SU-DHL-6 (cell line): ENCODE data around the gene SNX15.

ENCODE experiments used
- H2AFZ ChIP-seq: fragments of 200-600 bp; sonication (generic); 2 replicates; pipeline ENCODE4 v1.6.1; 2014; ENCODE audit warnings: low read depth, mild to moderate bottlenecking, moderate library complexity, mixed read lengths, antibody characterized with exemption, low read length; ENCODE audit not compliant: severe bottlenecking
- H3F3A ChIP-seq: fragments of 200-600 bp; shearing (Covaris generic); 2 replicates; pipeline ENCODE4 v1.6.0; 2016; ENCODE audit warnings: antibody characterized with exemption, mild to moderate bottlenecking; ENCODE audit not compliant: insufficient read depth
- H3K27ac ChIP-seq: fragments of 200-600 bp; sonication (generic); 2 replicates; pipeline ENCODE4 v1.5.1; 2016; ENCODE audit warnings: low read depth, mild to moderate bottlenecking, low read length, moderate library complexity, mixed read lengths
- H3K27me3 ChIP-seq: fragments of 200-600 bp; sonication (generic), shearing (Covaris generic); 2 replicates; pipeline ENCODE4 v1.6.0; 2014; ENCODE audit warnings: mild to moderate bottlenecking, low read length
- H3K36me3 ChIP-seq: fragments of 200-600 bp; sonication (generic); 2 replicates; pipeline ENCODE4 v1.6.1; 2014; ENCODE audit warnings: mild to moderate bottlenecking, low read length, mixed read lengths
- H3K4me2 ChIP-seq: fragments of 300-600, 200-600 bp; shearing (Covaris generic), sonication (generic); 2 replicates; pipeline ENCODE4 v1.6.0; 2014; ENCODE audit warnings: low read length, low read depth, mild to moderate bottlenecking; ENCODE audit not compliant: poor library complexity, severe bottlenecking
- H3K4me3 ChIP-seq: fragments of 200-600 bp; sonication (generic); 2 replicates; pipeline ENCODE4 v1.5.1; 2014; ENCODE audit warnings: antibody characterized with exemption, low read length, mild to moderate bottlenecking, mixed read lengths; ENCODE audit not compliant: insufficient read depth, poor library complexity, severe bottlenecking
- H3K79me2 ChIP-seq: fragments of 200-600 bp; sonication (generic); 2 replicates; pipeline ENCODE4 v1.6.1; 2014; ENCODE audit warnings: mild to moderate bottlenecking, low read length, moderate library complexity; ENCODE audit not compliant: insufficient read depth
- H3K9ac ChIP-seq: fragments of 200-600 bp; sonication (generic); 2 replicates; pipeline ENCODE4 v1.7.0; 2014; ENCODE audit warnings: mild to moderate bottlenecking, low read length
- H3K9me2 ChIP-seq: fragments of 200-600 bp; sonication (generic); replicated peaks from 2 replicates; pipeline ENCODE4 v1.6.1; 2014; ENCODE audit warnings: low read length; ENCODE audit not compliant: insufficient read depth
- H3K9me3 ChIP-seq: fragments of 200-600 bp; sonication (generic); 2 replicates; pipeline ENCODE4 v1.6.1; 2014; ENCODE audit warnings: low read length, mixed read lengths; ENCODE audit not compliant: insufficient read depth
- H4K20me1 ChIP-seq: fragments of 200-600 bp; sonication (generic); 2 replicates; pipeline ENCODE4 v1.6.1; 2014; ENCODE audit warnings: low read depth, mild to moderate bottlenecking, antibody characterized with exemption, low read length, moderate library complexity, mixed read lengths
- CTCF ChIP-seq: fragments of 200-600 bp; sonication (generic); IDR thresholded peaks from one replicate; pipeline ENCODE4 v1.5.1; 2017; ENCODE audit warnings: antibody characterized with exemption, mild to moderate bottlenecking, low read length, moderate library complexity; ENCODE audit not compliant: insufficient read depth, poor library complexity, severe bottlenecking
- EZH2phosphoT487 ChIP-seq: fragments of 200-600 bp; sonication (generic), shearing (Covaris generic); conservative IDR thresholded peaks from 2 replicates; pipeline ENCODE4 v1.6.1; 2018; ENCODE audit warnings: mild to moderate bottlenecking, antibody characterized with exemption, low read length, moderate library complexity, mixed read lengths

SNX15 gene

GRCh38 chr11:65036931-65037330 is 9.7 kb downstream of the SNX15 start:
- TF ChIP-seq CTCF (no peak), EZH2phosphoT487 (no peak)
- no peak overlapping the region for H2AFZ ChIP-seq
- H3F3A ChIP-seq = peaks cover 6% of the 10 kb centered on the region
- H3K9ac ChIP-seq = no peak overlapping the region
- no peaks in the 10 kb centered on the region for H3K9me3 ChIP-seq
- H3K27ac ChIP-seq = no peak overlapping the region
- no peak overlapping the region for H3K4me3 ChIP-seq
- H3K4me2 ChIP-seq = no peak overlapping the region
- no peaks in the 10 kb centered on the region for H4K20me1 ChIP-seq
- no peaks in the 10 kb centered on the region for H3K36me3 ChIP-seq
- H3K79me2 ChIP-seq = peaks cover 4% of the 10 kb centered on the region; the same call in 1 of the 2 replicates
- H3K9me2 ChIP-seq = no peaks in the 10 kb centered on the region
- H3K27me3 ChIP-seq = no peaks in the 10 kb centered on the region

- Histone ChIP-seq H3K9me3 (no peaks in the 10 kb centered on the region), H3K27ac (peak overlapping the region; percentile 85), H2AFZ (peak overlapping the region; percentile 59), H3K79me2 (peaks cover 14% of the 10 kb centered on the region; the same call in 1 of the 2 replicates), H3K27me3 (no peaks in the 10 kb centered on the region), H3K36me3 (no peaks in the 10 kb centered on the region), H3K4me3 (peak overlapping the region; percentile 87), H3K9ac (peak overlapping the region; percentile 93), H3F3A (peaks cover 6% of the 10 kb centered on the region), H4K20me1 (no peaks in the 10 kb centered on the region), H3K9me2 (no peaks in the 10 kb centered on the region), H3K4me2 (peak overlapping the region; percentile 83)
- no peak for TF ChIP-seq CTCF
These were observed 13.2 kb downstream of the SNX15 start for GRCh38 chr11:65040520-65040846.

- peaks cover 6% of the 10 kb centered on the region for H3F3A ChIP-seq
These were observed 13.8 kb downstream of the SNX15 start, which contains the start of gene SAC3D1 for GRCh38 chr11:65040847-65041622. SAC3D1 (plus strand) TSS chr11:65041210; CDS start chr11:65041293, 83 bp downstream.

More at GRCh38 chr11:65040847-65041622, 13.8 kb downstream of the SNX15 start, which contains the start of gene SAC3D1:
- peaks cover 14% of the 10 kb centered on the region; the same call in 1 of the 2 replicates for H3K79me2 ChIP-seq
- no peaks in the 10 kb centered on the region for H3K9me3 ChIP-seq
- peak within 1 kb of the TSS; percentile 93 for H3K9ac ChIP-seq
- H3K4me3 ChIP-seq = peak within 1 kb of the TSS; percentile 87
- H3K36me3 ChIP-seq = no peaks in the 10 kb centered on the region
- no peaks in the 10 kb centered on the region for H3K27me3 ChIP-seq
- peak within 1 kb of the TSS; percentile 83 for H3K4me2 ChIP-seq
- no peak for TF ChIP-seq EZH2phosphoT487
- no peak for TF ChIP-seq CTCF
- H3K9me2 ChIP-seq = no peaks in the 10 kb centered on the region
- peak within 1 kb of the TSS; percentile 85 for H3K27ac ChIP-seq
- peak within 1 kb of the TSS; percentile 82 for H2AFZ ChIP-seq
- H4K20me1 ChIP-seq = no peaks in the 10 kb centered on the region
